Peyer's patch (tissue), 4 donors: ENCODE results near the gene PRXL2B. TPM values are rescaled to one million over a fixed set of nuclear protein-coding genes. Genes with fewer than 3 reads are reported as not detected.

ENCODE experiments used
- DNase-seq, 3 donors: peaks; one replicate each; pipeline ENCODE4 v3.0.0-alpha.2; 2017 to 2019
- H3K27ac ChIP-seq, 4 donors: fragments of 200-600 bp; sonication (generic); one replicate each; pipeline ENCODE4 v1.5.1; 2016 to 2019
- H3K27me3 ChIP-seq, 2 donors: fragments of 200-600 bp; sonication (generic); one replicate each; pipeline ENCODE4 v1.5.1; 2019
- H3K36me3 ChIP-seq, 3 donors: fragments of 200-600 bp; sonication (generic); one replicate each; pipeline ENCODE4 v1.5.1; 2016 to 2019
- H3K4me1 ChIP-seq, 4 donors: fragments of 200-600 bp; sonication (generic); one replicate each; pipeline ENCODE4 v1.5.1; 2016 to 2019
- H3K4me3 ChIP-seq, 4 donors: fragments of 200-600 bp; sonication (generic); 1 replicate in 3 of 4; 2 replicates in 1 of 4; pipeline ENCODE4 v1.5.1; 2016 to 2019; ENCODE audit warnings: mild to moderate bottlenecking in 1 of 4
- H3K9me3 ChIP-seq, 4 donors: fragments of 200-600 bp; sonication (generic); one replicate each; pipeline ENCODE4 v1.5.1; 2016 to 2019; ENCODE audit warnings: mild to moderate bottlenecking in 1 of 4
- CTCF ChIP-seq, 6 experiments: fragments of 450-650 bp in 4 of 6; fragments of 200-600 bp in 2 of 6; sonication (generic) in 1 of 6; IDR thresholded peaks; one replicate each; pipeline ENCODE4 v1.5.1; 2017 to 2019; ENCODE audit warnings: antibody characterized with exemption in 6 of 6, mild to moderate bottlenecking in 3 of 6, moderate library complexity in 1 of 6
- POLR2A ChIP-seq, 2 donors: fragments of 450-650 bp; IDR thresholded peaks; one replicate each; pipeline ENCODE4 v1.5.1; 2017; ENCODE audit warnings: antibody characterized with exemption in 2 of 2, mild to moderate bottlenecking in 2 of 2, moderate library complexity in 2 of 2
- total RNA-seq, 4 donors: library from RNA; depleted of rRNA; stranded (reverse); fragments of >200 nt; gene quantifications; one replicate each; pipeline ENCODE4 v1.1.0, GENCODE V29; 2016

The PRXL2B gene
- total RNA-seq, 4 donors from 2014 or later, result 41.3 to 79.5 (median 59.0) TPM

- H3K27ac ChIP-seq, result no peak overlapping the region
- H3K9me3 ChIP-seq, result peaks cover 0 to 7% (median 0%) of the 10 kb centered on the region in 4 donors
- peak in 1 of 3 donors; percentile 46 for DNase-seq
- H3K36me3 ChIP-seq, result no peaks in the 10 kb centered on the region
- no peaks in the 10 kb centered on the region for H3K27me3 ChIP-seq
- H3K4me1 ChIP-seq, result peaks cover 0 to 21% (median 13%) of the 10 kb centered on the region in 4 donors
- TF ChIP-seq POLR2A (IDR thresholded peaks at IDR 0.05) (no peak), CTCF (IDR thresholded peaks at IDR 0.05) (no peak)
- H3K4me3 ChIP-seq, result no peak overlapping the region
Measured at GRCh38 chr1:2639203-2639602, 52.6 kb downstream of the PRXL2B start.

- TF ChIP-seq POLR2A (IDR thresholded peaks at IDR 0.05), result no peak
- TF ChIP-seq CTCF (IDR thresholded peaks at IDR 0.05), result no peak
- peak in 1 of 3 donors; percentile 45 for DNase-seq
Measured at GRCh38 chr1:2639607-2640521, 53.3 kb downstream of the PRXL2B start.

GRCh38 chr1:2640626-2641025 is 54.0 kb downstream of the PRXL2B start:
- Histone ChIP-seq H3K4me1 (peaks cover 0 to 21% (median 13%) of the 10 kb centered on the region in 4 donors), H3K27ac (no peak overlapping the region), H3K9me3 (peaks cover 0 to 7% (median 0%) of the 10 kb centered on the region in 4 donors), H3K4me3 (no peak overlapping the region), H3K36me3 (no peaks in the 10 kb centered on the region), H3K27me3 (no peaks in the 10 kb centered on the region)
- DNase-seq, result peak in 1 of 3 donors; percentile 37
- TF ChIP-seq POLR2A (IDR thresholded peaks at IDR 0.05) (no peak), CTCF (IDR thresholded peaks at IDR 0.05) (no peak)

More at GRCh38 chr1:2639607-2640521, 53.3 kb downstream of the PRXL2B start:
- Histone ChIP-seq H3K27me3 (no peaks in the 10 kb centered on the region), H3K27ac (no peak overlapping the region), H3K4me3 (no peak overlapping the region), H3K36me3 (no peaks in the 10 kb centered on the region), H3K4me1 (peaks cover 0 to 21% (median 13%) of the 10 kb centered on the region in 4 donors), H3K9me3 (peaks cover 0 to 7% (median 0%) of the 10 kb centered on the region in 4 donors)

Other genes with a start within 250 kb of the PRXL2B start
- 10 to 100 TPM in 3 of 4 donors, 1 to 10 TPM in 1; 4.9 to 21.5 (median 15.9) TPM for gene MORN1, start 195.2 kb upstream of the PRXL2B start, total RNA-seq
- gene RER1, start 194.9 kb upstream of the PRXL2B start, total RNA-seq, result 100 to 1,000 TPM in 3 of 4 donors, 10 to 100 TPM in 1; 42.9 to 141 (median 120) TPM
- 10 to 100 TPM; 16.9 to 29.6 (median 19.9) TPM for gene PEX10, start 174.2 kb upstream of the PRXL2B start, total RNA-seq
- gene PLCH2, start 110.5 kb upstream of the PRXL2B start, total RNA-seq, result 10 to 100 TPM in 2 of 4 donors, 1 to 10 TPM in 2; 2.5 to 18.3 (median 7.8) TPM
- 10 to 100 TPM; 43.4 to 82.5 (median 70.5) TPM for gene PANK4, start 60.2 kb upstream of the PRXL2B start, total RNA-seq
- gene HES5, start 56.5 kb upstream of the PRXL2B start, total RNA-seq, result under 1 TPM in 1 of 4 donors, not detected in 3; 0.88 TPM
- gene TNFRSF14, start 30.4 kb upstream of the PRXL2B start, total RNA-seq, result 100 to 1,000 TPM; 231 to 532 (median 316) TPM
- gene MMEL1, start 46.2 kb downstream of the PRXL2B start, total RNA-seq, result 10 to 100 TPM in 3 of 4 donors, 1 to 10 TPM in 1; 7.4 to 51.7 (median 27.4) TPM
- 1 to 10 TPM in 2 of 4 donors, under 1 TPM in 2; 0.53 to 2.4 (median 1.5) TPM for gene TTC34, start 214.9 kb downstream of the PRXL2B start, total RNA-seq